GM23248 (cell line): ENCODE results near the gene FAM83D.

Experiments used
- EZH2 ChIP-seq: fragments of 200-600 bp; sonication (generic); IDR thresholded peaks from 2 replicates; pipeline ENCODE4 v1.6.1; 2018; ENCODE audit warnings: antibody characterized with exemption, mild to moderate bottlenecking; ENCODE audit not compliant: insufficient read depth, poor library complexity, severe bottlenecking
- EZH2phosphoT487 ChIP-seq: fragments of 200-600 bp; sonication (generic); IDR thresholded peaks from 2 replicates; pipeline ENCODE4 v1.6.1; 2018; ENCODE audit warnings: antibody characterized with exemption, moderate library complexity, mild to moderate bottlenecking, low read depth; ENCODE audit not compliant: insufficient read depth

DNA sequence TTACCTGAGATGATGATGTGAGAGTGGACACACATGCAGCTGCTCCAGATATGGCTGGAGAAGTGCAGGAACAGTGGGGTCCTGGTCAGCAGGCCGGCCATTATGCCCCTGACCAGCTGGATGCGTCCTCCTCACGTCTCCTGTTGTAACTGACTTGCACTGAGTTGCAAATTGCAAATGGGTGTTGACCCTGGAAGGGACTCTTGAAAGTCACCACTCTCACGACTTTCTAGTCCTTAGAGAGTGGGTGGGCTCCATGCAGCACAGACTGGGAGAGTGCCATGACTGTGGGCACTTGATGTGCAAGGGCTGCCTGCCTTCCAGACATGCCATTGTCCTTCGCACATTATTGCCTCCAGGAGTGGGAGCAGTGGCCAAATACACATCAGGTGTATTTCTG is 10.8 kb downstream of the FAM83D start:
- TF ChIP-seq EZH2phosphoT487 (no peak), EZH2 (no peak)
